HG02981 (cell line): ENCODE measurements around the gene B4GALT4.
"Not testable (repeated sequence)": the region's sequence is repeated elsewhere in the genome, so short reads cannot be mapped to it uniquely, and the experiment has no call there.

Source experiments
- ATAC-seq: cut with Tn5 transposase; IDR thresholded peaks from one replicate; pipeline ENCODE4 v1.9.1; 2021; ENCODE audit warnings: mild to moderate bottlenecking, moderate library complexity; ENCODE audit not compliant: unreplicated experiment

B4GALT4 gene, protein sequence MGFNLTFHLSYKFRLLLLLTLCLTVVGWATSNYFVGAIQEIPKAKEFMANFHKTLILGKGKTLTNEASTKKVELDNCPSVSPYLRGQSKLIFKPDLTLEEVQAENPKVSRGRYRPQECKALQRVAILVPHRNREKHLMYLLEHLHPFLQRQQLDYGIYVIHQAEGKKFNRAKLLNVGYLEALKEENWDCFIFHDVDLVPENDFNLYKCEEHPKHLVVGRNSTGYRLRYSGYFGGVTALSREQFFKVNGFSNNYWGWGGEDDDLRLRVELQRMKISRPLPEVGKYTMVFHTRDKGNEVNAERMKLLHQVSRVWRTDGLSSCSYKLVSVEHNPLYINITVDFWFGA

DNA sequence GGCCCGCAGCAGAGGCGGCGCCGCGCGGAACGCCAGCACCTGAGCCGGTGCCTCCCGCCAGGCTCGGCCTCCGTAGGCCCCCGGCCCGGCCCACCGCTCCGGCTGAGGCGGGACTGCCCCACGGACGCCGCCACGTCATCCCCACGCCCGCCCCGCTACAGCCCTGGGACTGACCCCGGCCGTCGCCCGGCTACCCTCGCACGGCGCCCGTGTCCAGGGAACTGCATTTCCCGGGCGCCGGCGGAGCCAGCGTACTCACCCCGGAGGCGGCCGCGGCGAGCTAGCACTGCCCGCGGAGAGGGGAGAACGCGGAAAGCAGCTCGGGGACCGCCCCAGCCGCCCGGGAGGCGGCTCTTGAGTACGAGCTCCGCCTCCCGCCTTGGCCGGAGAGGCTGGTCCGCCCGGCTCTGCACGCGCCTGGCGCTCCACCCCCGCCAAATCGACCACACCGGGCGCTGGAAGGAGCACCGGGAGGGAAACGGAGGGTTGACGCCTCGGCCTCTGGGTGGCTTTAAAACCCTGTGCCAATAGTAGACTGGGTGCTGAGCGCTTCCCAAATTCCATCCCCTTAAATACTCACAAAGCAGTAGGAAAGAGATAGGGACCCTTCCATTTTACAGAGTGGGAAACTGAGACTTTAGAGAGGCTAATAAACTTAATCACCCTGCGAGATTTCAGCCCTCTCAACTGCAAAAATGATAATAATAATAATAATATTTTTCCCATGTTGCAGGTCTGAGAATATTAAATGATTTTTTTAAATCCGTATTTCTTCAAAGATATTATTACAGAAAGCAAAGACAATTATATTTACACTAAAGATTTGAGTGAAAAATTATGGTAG, at the start of gene B4GALT4:
TSS of gene B4GALT4 (minus strand) at position 288 of the 844 bp plus-strand sequence. CDS start 10,779 bp downstream, outside the sequence.
- ATAC-seq: peak; percentile 83

DNA sequence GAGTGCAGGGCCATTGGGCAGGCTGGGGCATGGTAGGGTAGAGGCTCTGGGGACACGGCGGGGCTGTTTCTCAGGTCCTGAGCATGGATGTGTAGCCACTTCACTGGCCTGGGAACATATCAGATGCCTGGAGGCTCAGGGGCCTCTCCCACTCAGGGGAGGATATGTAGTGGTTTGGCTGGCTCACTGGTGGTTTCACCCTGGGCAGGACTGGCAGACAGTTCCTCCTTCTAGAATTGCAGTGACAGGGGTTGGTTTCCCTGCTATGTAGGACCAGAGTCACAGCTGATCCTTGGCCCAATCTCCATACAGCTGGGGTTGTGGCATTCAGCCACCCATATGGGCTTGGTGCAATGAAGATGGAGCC, 48.7 kb upstream of the B4GALT4 start:
- ATAC-seq: no peak

DNA sequence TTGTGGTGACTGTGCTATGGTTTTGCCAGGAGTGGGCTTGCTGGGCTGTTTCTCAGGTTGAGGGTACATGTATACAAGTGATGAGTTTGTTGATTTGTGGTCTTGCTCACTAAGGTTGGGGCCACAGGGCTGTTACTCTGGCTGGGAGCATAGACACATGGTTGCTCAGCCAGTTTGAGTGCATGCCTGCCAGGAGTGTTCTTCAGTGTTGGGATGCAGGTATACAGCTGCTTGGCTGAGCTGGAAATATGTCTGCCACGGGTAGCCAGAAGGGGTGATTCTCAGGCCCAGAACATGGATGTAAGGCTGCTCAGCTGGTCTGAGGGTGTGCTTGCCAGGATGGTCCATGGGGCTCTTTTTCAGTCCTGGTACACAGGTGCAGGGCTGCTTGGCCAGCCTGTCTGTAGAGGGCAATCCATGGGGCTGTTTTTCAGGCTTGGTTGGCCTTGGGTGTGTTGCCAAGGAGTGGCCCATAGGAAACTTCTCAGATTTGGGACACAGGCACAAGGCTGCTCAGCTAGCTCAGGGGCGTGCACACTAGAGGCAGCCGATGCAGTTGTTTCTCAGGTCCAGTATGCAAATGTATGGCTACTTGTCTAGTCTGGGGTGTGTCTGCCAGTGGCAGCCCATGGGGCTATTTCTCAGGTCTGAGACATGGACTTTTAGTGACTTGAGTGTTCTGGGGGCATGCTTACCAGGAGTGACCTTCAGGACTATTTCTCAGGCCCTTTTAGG, 48.2 kb upstream of the B4GALT4 start:
- no peak for ATAC-seq

DNA sequence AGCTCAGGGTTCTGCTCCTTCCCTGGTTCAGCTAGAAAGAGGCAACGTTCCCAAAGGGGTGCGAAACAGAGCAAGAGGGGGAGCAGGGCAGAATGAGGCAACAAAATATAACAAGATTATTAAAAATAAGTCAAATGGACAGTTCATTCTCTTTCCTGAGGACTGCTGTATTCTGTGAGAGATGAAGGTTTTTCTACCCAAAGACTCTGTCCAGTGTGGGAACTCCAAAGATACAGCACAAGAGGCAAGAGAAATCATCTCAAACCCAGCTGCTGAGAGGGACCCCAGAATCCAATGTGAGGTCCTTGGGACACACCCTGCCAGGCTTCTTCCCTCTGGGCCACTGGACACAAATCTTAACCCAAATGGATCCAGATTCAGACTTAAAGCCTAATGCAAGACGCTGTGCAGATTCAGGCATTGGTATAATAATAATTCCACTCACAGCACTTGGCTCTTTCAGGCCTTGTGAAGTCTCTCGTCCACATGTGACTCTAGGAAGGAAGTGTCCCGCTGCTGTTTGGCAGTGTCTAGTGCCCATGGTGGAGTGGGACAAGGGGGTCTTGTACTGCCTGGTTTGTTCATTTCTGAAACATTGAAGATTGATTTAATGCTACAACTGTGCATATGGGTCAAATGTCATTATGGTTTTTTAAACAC, 39.0 kb upstream of the B4GALT4 start:
- no peak for ATAC-seq

DNA sequence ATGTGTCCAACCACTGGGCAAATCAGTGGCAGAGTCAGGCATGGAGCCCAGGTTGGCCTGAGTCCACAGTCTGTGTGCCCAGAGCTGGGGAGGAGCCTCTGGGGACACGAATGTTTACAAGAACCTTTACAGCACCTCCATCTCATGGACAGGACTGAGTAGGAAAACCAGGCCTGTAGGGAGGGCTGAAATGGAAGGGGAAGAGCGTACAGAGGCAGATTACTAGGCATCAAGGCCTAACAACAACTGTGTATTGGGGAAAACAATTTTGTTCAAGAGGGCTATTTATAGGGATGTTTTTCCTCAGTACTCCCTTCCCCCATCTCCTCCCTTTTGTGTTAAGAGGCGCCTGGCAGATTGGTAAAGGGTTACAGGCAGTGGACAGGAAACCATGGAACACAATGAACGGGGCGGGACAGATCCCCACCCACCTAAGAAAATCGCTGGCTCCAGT, 38.5 kb upstream of the B4GALT4 start:
- ATAC-seq: no peak

DNA sequence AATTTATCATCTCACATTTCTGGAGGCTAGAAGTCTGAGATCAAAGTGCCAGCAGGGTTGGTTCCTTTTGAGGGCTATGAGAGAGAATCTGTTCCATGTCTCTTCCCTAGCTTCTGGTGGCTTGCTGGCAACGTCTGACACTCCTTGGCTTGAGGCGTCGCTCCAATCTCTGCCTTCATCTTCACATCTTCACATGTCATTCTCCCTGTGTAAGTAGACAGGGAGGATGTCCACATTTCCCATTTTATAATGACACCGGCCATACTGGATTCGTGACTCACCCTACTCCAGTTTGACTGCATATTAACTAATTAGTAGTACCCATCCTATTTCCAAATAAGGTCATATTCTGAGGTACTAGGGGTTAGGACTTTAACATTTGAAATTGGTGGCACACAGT, 36.0 kb upstream of the B4GALT4 start:
- no peak for ATAC-seq

DNA sequence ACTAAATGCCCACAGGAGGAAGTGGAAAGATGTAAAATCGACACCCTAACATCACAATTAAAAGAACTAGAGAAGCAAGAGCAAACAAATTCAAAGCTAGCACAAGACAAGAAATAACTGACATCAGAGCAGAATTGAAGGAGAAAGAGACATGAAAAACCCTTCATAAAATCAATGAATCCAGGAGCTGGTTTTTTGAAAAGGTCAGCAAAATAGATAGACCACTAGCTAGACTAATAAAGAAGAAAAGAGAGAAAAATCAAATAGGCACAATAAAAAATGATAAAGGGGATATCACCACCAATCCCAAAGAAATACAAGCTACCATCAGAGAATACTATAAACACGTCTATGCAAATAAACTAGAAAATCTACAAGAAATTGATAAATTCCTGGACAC, 29.5 kb upstream of the B4GALT4 start:
- ATAC-seq: not testable (repeated sequence)

DNA sequence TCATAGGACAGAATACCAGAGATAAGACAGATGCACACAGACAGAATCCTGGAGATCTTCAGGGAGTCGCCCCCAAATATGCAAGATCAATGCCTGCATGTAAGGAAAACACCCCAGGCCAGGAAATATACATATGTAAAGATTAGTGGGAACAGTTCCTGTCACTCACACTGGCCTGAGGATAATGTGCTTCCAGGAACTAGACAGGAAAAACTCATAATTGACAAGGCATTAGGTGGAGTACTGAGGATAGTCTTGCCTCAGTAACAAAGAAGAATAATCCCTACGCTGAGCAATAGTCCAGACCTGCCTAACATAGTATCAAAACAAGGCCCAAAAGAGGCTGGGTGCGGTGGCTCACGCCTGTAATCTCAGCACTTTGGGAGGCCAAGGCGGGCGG, 20.4 kb upstream of the B4GALT4 start:
- ATAC-seq: no peak

DNA sequence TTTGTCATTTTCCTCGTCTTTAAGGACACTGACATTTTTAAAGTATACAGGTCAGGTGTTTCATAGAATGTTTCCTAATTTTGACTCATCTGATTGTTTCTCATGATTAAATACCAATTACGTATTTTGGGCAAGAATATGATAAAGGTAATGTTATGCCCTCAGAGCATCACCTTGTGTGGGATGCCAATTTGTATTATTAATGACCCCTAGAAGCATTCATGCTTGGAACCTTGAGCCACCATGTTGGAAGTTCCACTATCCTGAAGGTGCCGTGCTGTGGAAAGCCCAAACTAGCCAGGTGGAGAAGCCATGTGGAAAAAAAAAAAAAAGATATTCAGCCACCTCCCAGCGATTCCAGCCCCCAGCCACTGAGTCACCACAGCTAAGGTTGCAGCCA, 19.1 kb upstream of the B4GALT4 start:
- no peak for ATAC-seq

DNA sequence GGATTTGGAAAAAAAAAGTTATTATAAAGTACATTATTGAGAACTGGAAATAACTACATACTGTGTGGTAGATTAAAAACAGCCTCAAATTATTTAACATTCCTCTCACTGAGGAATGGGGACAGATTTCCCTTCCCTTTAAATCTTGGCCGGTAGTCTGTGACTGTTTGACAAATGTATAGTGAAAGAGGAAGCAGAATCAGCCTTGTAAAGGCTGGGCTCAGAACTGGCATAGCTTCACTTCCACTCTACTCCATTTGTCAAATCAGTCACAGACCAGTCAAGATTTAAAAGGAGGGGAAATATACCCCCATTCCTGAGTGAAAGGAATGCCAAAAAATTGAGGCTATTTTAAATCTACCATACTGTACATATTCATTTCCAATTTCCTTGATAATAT, 18.2 kb upstream of the B4GALT4 start:
- ATAC-seq: peak; percentile 66

DNA sequence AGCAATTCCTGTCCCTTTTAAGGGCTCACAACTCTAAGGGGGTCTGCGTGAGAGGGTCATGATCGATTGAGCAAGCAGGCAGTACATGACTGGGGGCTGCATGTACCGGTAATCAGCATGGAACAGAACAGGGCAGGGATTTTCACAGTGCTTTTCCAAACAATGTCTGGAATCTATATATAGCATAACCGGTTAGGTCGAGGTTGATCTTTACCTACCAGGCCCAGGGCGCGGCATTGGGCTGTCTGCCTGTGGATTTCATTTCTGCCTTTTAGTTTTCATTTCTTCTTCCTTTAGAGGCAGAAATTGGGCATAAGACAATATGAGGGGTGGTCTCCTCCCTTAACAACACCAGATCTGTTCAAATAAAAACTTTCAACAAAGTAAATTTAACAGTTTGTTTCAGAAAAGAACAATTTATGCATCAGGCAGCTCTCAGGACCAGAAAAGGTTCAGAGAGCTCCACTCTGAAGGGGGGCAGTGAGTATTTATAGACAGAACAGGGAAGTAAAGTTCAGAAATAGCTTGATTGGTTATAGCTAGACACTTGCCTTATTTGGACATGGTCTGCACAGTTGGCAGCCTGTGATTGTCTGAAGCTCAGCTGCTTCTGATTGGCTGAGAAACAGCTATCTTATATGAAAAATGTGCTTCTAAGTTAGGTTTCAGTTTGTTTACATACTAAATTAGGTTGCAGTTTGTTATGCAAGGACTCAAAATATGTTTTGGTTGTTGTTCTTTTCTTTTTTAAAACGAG, 17.2 kb upstream of the B4GALT4 start:
- ATAC-seq: peak; percentile 68

DNA sequence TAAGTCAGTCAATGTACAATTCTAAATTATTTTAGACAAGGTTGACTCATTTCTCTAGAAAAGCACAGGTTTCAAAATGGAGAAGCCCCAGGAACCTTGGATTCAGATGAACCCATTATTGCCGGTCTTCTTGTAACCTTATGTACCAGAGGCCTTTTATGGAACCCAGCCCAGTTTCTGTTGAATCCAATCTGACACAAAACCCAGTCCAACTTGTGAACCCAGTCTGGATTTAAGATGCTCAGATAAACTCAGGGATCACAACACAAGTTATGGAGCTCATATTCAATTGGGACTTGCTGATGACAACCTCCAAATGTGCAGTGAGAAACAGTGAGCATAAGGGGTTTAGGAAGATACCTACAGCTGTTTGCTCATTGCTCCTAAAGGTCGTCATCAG, 16.4 kb upstream of the B4GALT4 start:
- ATAC-seq: no peak

DNA sequence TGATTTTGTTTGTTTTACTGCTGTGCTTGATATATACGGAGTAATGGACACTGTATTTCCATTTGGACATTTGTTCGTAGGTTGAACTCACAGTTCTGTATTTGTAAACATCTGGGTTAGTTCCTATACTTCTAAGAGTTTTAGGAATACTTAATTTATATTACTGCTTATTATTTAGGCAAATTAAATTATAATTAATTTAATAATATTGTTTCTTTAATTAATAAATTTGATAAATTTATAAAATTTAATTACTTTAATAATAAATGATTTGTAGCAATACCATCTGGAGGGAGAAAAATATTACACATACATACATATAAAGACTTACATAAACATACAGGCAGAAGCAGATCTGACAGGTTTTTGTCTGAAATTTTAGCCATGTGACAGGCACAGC, 14.5 kb upstream of the B4GALT4 start:
- no peak for ATAC-seq

DNA sequence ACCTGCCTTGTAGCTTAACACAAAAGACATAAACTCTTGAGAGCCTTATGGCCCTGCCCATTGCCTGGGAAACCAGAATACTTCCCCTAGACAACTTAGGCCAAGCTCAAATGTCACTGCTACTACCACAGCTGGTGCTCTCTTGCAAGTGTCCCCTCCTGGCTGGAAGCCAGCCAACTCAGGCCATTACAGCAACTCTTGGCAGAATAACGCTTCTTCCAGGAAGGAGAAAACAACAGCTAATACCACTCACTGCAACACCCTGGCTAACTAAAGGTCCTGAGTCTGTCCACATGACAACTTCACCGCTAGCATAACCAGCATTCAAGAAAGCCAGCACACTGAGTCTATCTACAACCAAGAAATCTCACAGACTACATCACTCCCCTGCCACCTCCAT, 5.1 kb upstream of the B4GALT4 start:
- no peak for ATAC-seq

DNA sequence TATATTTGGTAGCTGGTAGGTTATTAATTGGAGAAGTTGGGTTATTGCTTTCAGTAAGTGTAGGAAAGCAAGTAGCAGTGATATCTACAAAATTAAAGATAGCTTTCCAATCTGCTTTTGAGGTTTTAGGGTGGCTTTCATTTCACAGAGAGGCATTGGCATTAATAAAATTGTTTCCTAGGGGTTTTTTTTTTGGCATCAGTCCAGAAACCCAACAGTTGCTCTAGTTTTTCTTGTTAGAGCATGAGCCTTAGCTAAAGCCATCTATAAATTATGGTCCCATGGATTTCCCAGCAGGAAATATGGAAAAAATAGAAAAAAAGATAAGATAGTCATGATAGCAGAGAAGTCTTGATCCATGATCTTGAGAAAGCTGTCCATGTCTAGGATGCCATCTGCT, 3.0 kb upstream of the B4GALT4 start:
- no peak for ATAC-seq

DNA sequence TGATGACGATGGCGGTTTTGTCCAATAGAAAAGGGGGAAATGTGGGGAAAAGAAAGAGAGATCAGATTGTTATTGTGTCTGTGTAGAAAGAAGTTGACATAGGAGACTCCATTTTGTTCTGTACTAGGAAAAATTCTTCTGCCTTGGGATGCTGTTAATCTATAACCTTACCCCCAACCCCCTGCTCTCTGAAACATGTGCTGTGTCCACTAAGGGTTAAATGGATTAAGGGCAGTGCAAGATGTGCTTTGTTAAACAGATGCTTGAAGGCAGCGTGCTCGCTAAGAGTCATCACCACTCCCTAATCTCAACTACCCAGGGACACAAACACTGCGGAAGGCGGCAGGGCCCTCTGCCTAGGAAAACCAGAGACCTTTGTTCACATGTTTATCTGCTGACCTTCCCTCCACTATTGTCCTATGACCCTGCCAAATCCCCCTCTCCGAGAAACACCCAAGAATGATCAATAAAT, 2.4 kb upstream of the B4GALT4 start:
- not testable (repeated sequence) for ATAC-seq

DNA sequence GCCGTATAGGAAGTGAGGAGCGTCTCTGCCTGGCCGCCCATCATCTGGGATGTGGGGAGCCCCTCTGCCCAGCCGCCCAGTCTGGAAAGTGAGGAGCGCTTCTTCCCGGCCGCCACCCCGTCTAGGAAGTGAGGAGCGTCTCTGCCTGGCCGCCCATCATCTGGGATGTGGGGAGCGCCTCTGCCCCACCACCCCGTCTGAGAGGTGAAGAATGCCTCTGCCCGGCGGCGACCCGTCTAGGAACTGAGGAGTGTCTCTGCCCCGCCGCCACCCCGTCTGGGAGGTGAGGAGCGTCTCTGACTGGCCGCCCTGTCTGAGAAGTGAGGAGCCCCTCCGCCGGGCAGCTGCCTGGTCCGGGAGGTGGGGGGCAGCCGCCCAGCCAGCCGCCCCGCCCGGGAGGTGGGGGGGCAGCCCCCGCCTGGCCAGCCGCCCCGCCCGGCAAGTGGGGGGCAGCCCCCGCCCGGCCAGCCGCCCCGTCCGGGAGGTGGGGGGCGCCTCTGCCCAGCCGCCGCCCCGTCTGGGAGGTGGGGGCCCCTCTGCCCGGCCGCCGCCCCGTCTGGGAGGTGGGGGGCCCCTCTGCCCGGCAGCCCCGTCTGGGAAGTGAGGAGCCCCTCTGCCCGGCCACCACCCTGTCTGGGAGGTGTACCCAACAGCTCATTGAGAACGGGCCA, 1.8 kb upstream of the B4GALT4 start:
- ATAC-seq: not testable (repeated sequence)

DNA sequence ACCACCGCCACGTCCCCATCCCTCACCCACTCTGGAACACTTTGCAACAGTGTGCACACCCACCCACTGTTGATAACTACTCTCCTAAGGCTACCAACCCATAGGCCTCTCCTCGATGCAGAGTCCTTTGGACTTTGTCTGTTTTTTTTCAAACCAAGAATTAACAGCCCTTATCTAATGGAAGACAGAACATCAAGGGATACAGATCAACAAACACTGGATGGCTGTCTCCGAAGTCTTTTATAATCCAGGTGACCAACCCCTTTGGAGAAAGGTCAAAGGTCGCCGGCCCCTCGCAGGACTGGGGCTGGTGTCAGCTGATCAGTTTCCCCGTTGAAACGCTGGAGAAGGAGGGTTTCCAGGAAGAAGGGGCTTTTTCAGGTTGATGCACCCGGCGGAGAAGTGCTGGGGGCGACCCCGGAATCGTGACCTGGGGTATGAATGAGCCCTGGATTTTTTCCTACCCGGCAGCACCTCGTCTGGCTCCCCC, 532 bp downstream of the B4GALT4 start:
- ATAC-seq: peak; percentile 21

DNA sequence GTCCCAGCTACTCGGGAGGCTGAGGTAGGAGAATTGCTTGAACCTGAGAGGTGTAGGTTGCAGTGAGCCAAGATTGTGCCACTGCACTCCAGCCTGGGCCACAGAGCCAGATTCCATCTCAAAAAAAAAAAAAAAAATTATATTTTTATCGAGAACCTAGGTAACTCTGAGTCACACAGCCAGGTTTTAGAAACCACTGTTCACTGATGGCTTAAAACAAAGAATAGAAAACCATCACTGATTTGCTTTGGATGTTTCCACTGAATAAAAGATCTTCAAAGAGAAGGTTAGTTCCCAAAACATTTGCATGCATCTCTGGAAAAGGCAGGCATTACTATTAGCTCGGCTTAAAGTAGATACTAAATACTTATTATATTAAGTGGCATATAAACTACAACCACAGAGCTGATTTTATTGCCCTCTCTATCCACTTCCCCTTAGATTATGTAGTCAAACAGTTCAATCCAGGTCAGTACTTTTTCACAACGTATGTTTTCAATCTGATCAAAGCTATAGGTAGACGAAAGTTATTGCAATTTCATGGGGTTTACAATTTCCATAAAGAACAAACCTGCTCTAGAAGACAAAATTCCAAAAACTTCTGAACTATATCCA, 1.4 kb downstream of the B4GALT4 start:
- ATAC-seq: no peak
